Measurements from ENCODE around the gene CACNA2D3.

- TF ChIP-seq CTCF (IDR thresholded peaks at IDR 0.05) (no peak), ZFX (IDR thresholded peaks at IDR 0.05; ENCODE audit: borderline replicate concordance) (no peak)
These were observed 511.7 kb downstream of the CACNA2D3 start for GRCh38 chr3:54634122-54634469.
